ENCODE measurements around the gene KRTAP5-8.

The KRTAP5-8 gene

GRCh38 chr11:71502871-71503435, 34.9 kb upstream of the KRTAP5-8 start:
- Histone ChIP-seq H3K27me3 (replicated peaks) (no peaks in the 10 kb centered on the region), H3K4me3 (ENCODE audit: low read depth, low read length) (no peak overlapping the region), H3K36me3 (replicated peaks) (peaks cover 20% of the 10 kb centered on the region), H3K27ac (no peak overlapping the region)
- in situ Hi-C loops (cut with HindIII; ENCODE audit: low pct_ligation_motif_present, low sequenced_read_pairs) = no loop called here
- no peak for DNase-seq
- TF ChIP-seq CTCF (IDR thresholded peaks at IDR 0.05; ENCODE audit: low read depth, low read length, missing control alignments) = no peak

- no peak overlapping the region for H3K27ac ChIP-seq
- H3K36me3 ChIP-seq (replicated peaks) = peaks cover 5% of the 10 kb centered on the region
- no peak overlapping the region for H3K4me3 ChIP-seq (ENCODE audit: low read depth, low read length)
- no peak for DNase-seq
- in situ Hi-C loops (cut with HindIII; ENCODE audit: low pct_ligation_motif_present, low sequenced_read_pairs) = no loop called here
- TF ChIP-seq CTCF (IDR thresholded peaks at IDR 0.05; ENCODE audit: low read depth, low read length, missing control alignments) = no peak
- H3K27me3 ChIP-seq (replicated peaks) = no peaks in the 10 kb centered on the region
These were observed 33.3 kb upstream of the KRTAP5-8 start for GRCh38 chr11:71504531-71504930.

GRCh38 chr11:71505001-71505400, 32.8 kb upstream of the KRTAP5-8 start:
- DNase-seq = no peak
- Histone ChIP-seq H3K27ac (no peak overlapping the region), H3K36me3 (replicated peaks) (peaks cover 2% of the 10 kb centered on the region), H3K27me3 (replicated peaks) (no peaks in the 10 kb centered on the region), H3K4me3 (ENCODE audit: low read depth, low read length) (no peak overlapping the region)
- no peak for TF ChIP-seq CTCF (IDR thresholded peaks at IDR 0.05; ENCODE audit: low read depth, low read length, missing control alignments)
- in situ Hi-C loops (cut with HindIII; ENCODE audit: low pct_ligation_motif_present, low sequenced_read_pairs) = no loop called here

GRCh38 chr11:71505781-71506180, 32.0 kb upstream of the KRTAP5-8 start:
- Histone ChIP-seq H3K27me3 (replicated peaks) (no peaks in the 10 kb centered on the region), H3K36me3 (replicated peaks) (peaks cover 2% of the 10 kb centered on the region), H3K27ac (no peak overlapping the region), H3K4me3 (ENCODE audit: low read depth, low read length) (no peak overlapping the region)
- in situ Hi-C loops (cut with HindIII; ENCODE audit: low pct_ligation_motif_present, low sequenced_read_pairs) = no loop called here
- DNase-seq = no peak
- TF ChIP-seq CTCF (IDR thresholded peaks at IDR 0.05; ENCODE audit: low read depth, low read length, missing control alignments) = no peak

GRCh38 chr11:71507102-71507501, 30.7 kb upstream of the KRTAP5-8 start:
- H3K36me3 ChIP-seq (replicated peaks) = peaks cover 2% of the 10 kb centered on the region
- TF ChIP-seq CTCF (IDR thresholded peaks at IDR 0.05; ENCODE audit: low read depth, low read length, missing control alignments) = no peak
- no peak overlapping the region for H3K4me3 ChIP-seq (ENCODE audit: low read depth, low read length)
- DNase-seq = no peak
- H3K27ac ChIP-seq = no peak overlapping the region
- H3K27me3 ChIP-seq (replicated peaks) = no peaks in the 10 kb centered on the region
- in situ Hi-C loops (cut with HindIII; ENCODE audit: low pct_ligation_motif_present, low sequenced_read_pairs) = no loop called here
